Trophoblast cell (in vitro differentiated cells and primary cell): ENCODE data around the gene IL10RB.

Source experiments
- DNase-seq, 2 donors: peaks; one replicate each; pipeline ENCODE4 v3.0.0-alpha.2; 2016
- H2AFZ ChIP-seq: 2 replicates; pipeline ENCODE4 v1.6.1; 2013; ENCODE audit warnings: low read length, moderate library complexity, mild to moderate bottlenecking; ENCODE audit not compliant: insufficient read depth, poor library complexity
- H2AK5ac ChIP-seq: 2 replicates; pipeline ENCODE4 v1.6.1; 2013; ENCODE audit warnings: mild to moderate bottlenecking, low read length
- H2BK120ac ChIP-seq: 2 replicates; pipeline ENCODE4 v1.6.1; 2013; ENCODE audit warnings: low read length, mild to moderate bottlenecking, moderate library complexity; ENCODE audit not compliant: insufficient read depth, poor library complexity
- H2BK12ac ChIP-seq: 2 replicates; pipeline ENCODE4 v1.6.1; 2013; ENCODE audit warnings: mild to moderate bottlenecking, low read length, moderate library complexity
- H2BK5ac ChIP-seq: 2 replicates; pipeline ENCODE4 v1.6.1; 2013; ENCODE audit warnings: low read length, low read depth, moderate library complexity, mild to moderate bottlenecking; ENCODE audit not compliant: poor library complexity
- H3K14ac ChIP-seq: 2 replicates; pipeline ENCODE4 v1.6.1; 2013; ENCODE audit warnings: mild to moderate bottlenecking, low read length
- H3K18ac ChIP-seq: 2 replicates; pipeline ENCODE4 v1.6.1; 2013; ENCODE audit warnings: mild to moderate bottlenecking, low read length
- H3K23ac ChIP-seq: 2 replicates; pipeline ENCODE4 v1.6.1; 2013; ENCODE audit warnings: low read length
- H3K27ac ChIP-seq: 2 replicates; pipeline ENCODE4 v1.5.1; 2013; ENCODE audit warnings: low read depth, mild to moderate bottlenecking, inconsistent platforms, low read length, moderate library complexity
- H3K27me3 ChIP-seq: 2 replicates; pipeline ENCODE4 v1.6.1; 2013; ENCODE audit warnings: inconsistent platforms, mild to moderate bottlenecking, low read length, moderate library complexity; ENCODE audit not compliant: insufficient read depth
- H3K36me3 ChIP-seq, 2 experiments: 1 replicate in 1 of 2; 2 replicates in 1 of 2; pipeline ENCODE4 v1.6.1; 2013; ENCODE audit warnings: low read length in 2 of 2, mild to moderate bottlenecking in 2 of 2, moderate library complexity in 1 of 2; ENCODE audit not compliant: insufficient read depth in 2 of 2, control insufficient read depth in 1 of 2
- H3K4ac ChIP-seq: 2 replicates; pipeline ENCODE4 v1.6.1; 2013; ENCODE audit warnings: low read depth, mild to moderate bottlenecking, low read length, moderate library complexity
- H3K4me1 ChIP-seq, 2 experiments: 1 replicate in 1 of 2; 2 replicates in 1 of 2; pipeline ENCODE4 v1.6.1; 2013; ENCODE audit warnings: low read length in 2 of 2, mild to moderate bottlenecking in 2 of 2, moderate library complexity in 1 of 2; ENCODE audit not compliant: insufficient read depth in 2 of 2, control insufficient read depth in 1 of 2
- H3K4me2 ChIP-seq: 2 replicates; pipeline ENCODE4 v1.6.1; 2013; ENCODE audit warnings: inconsistent platforms, mild to moderate bottlenecking, low read length, moderate library complexity
- H3K4me3 ChIP-seq: 2 replicates; pipeline ENCODE4 v1.5.1; 2013; ENCODE audit warnings: mild to moderate bottlenecking, low read depth, low read length, inconsistent platforms
- H3K79me1 ChIP-seq: one replicate; pipeline ENCODE4 v1.6.1; 2013; ENCODE audit warnings: low read length
- H3K79me2 ChIP-seq: 2 replicates; pipeline ENCODE4 v1.6.1; 2013; ENCODE audit warnings: low read length, mild to moderate bottlenecking; ENCODE audit not compliant: control insufficient read depth, insufficient read depth, poor library complexity
- H3K9ac ChIP-seq: 2 replicates; pipeline ENCODE4 v1.6.1; 2013; ENCODE audit warnings: mild to moderate bottlenecking, low read length
- H3K9me3 ChIP-seq: 2 replicates; pipeline ENCODE4 v1.6.1; 2013; ENCODE audit warnings: low read depth, mild to moderate bottlenecking, control low read depth, inconsistent platforms, low read length; ENCODE audit not compliant: insufficient read depth
- H4K12ac ChIP-seq: 2 replicates; pipeline ENCODE4 v1.6.1; 2013; ENCODE audit warnings: low read depth, mild to moderate bottlenecking, low read length, moderate library complexity
- H4K8ac ChIP-seq: 2 replicates; pipeline ENCODE4 v1.6.1; 2013; ENCODE audit warnings: low read depth, mild to moderate bottlenecking, low read length, moderate library complexity
- H4K91ac ChIP-seq: one replicate; pipeline ENCODE4 v1.6.1; 2013; ENCODE audit warnings: low read depth, mild to moderate bottlenecking, low read length, moderate library complexity
- WGBS: extraction: QIAGEN DNeasy Blood & Tissue Kit; methylation state at CpG from one replicate; pipeline ENCODE4 v1.1.7; 2013; ENCODE audit warnings: missing lambda C conversion rate; ENCODE audit not compliant: insufficient read length, insufficient coverage; ENCODE audit errors: extremely low coverage; 5-methylcytosine and 5-hydroxymethylcytosine counted together

IL10RB gene

DNA sequence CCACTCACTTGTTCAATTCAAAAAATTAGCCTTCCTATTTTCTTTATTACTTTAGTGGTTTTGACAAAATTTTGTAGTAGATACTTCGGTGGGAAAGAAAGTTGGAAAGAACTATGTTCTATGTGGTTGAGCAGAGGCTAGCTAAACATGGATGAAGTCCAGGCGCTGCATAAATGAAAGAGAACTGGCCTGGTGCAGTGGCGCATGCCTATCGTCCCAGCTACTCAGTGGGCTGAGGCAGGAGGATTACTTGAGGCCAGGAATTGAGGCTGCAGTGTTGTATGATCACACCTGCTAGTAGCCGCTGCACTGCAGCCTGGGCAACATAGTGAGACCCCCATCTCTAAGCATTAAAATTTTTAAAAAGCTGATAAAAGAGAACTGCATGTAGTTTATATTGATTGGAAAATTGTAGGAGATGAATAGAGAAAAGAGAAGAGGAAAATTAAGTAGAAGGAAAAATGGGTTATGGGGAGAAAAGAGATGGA, 79.6 kb downstream of the IL10RB start:
- Histone ChIP-seq H3K9me3 (no peaks in the 10 kb centered on the region), H2AFZ (no peak overlapping the region), H3K4me2 (no peak overlapping the region), H3K9ac (no peak overlapping the region), H4K91ac (no peak overlapping the region), H3K36me3 (peaks cover 4 to 18% of the 10 kb centered on the region in 2 experiments), H2BK12ac (no peak overlapping the region), H3K79me1 (no peaks in the 10 kb centered on the region), H3K18ac (no peak overlapping the region), H3K27ac (no peak overlapping the region), H2AK5ac (no peak overlapping the region), H4K8ac (no peak overlapping the region), H3K79me2 (no peaks in the 10 kb centered on the region), H3K4me1 (no peaks in the 10 kb centered on the region), H3K27me3 (no peaks in the 10 kb centered on the region), H4K12ac (no peak overlapping the region), H2BK120ac (no peak overlapping the region), H3K4me3 (no peak overlapping the region), H3K14ac (no peak overlapping the region), H3K4ac (no peak overlapping the region), H2BK5ac (no peak overlapping the region), H3K23ac (no peak overlapping the region)
- no peak for DNase-seq
- WGBS = no CpG with 5 or more reads among the region's 5 CpGs
